C4-2B (cell line): Measurements from ENCODE around the gene CNTFR.

Experiments
- H3K27ac ChIP-seq: fragments of 450-650 bp; 2 replicates; pipeline ENCODE4 v1.5.1; 2017
- CTCF ChIP-seq: fragments of 450-650 bp; conservative IDR thresholded peaks from 2 replicates; pipeline ENCODE4 v1.5.1; 2017; ENCODE audit warnings: mild to moderate bottlenecking
- ZFX ChIP-seq: fragments of 450-650 bp; IDR thresholded peaks from 2 replicates; pipeline ENCODE4 v1.6.1; 2017

Gene CNTFR

GRCh38 chr9:34550681-34551270 is 38.7 kb downstream of the CNTFR start:
- H3K27ac ChIP-seq, result no peak overlapping the region
- TF ChIP-seq ZFX (no peak), CTCF (no peak)

- TF ChIP-seq CTCF (no peak), ZFX (no peak)
- H3K27ac ChIP-seq, result no peak overlapping the region
These were observed 39.4 kb downstream of the CNTFR start for GRCh38 chr9:34550016-34550680.

- H3K27ac ChIP-seq, result no peak overlapping the region
- TF ChIP-seq CTCF, result no peak
- no peak for TF ChIP-seq ZFX
These were observed 40.2 kb downstream of the CNTFR start for GRCh38 chr9:34549407-34549732.

GRCh38 chr9:34547960-34548611 is 41.4 kb downstream of the CNTFR start:
- TF ChIP-seq ZFX, result no peak
- TF ChIP-seq CTCF, result peak; percentile 93
- no peak overlapping the region for H3K27ac ChIP-seq

- peak overlapping the region; percentile 64; the same call in 1 of the 2 replicates for H3K27ac ChIP-seq
- TF ChIP-seq ZFX (no peak), CTCF (peak; percentile 77)
These were observed 42.4 kb downstream of the CNTFR start for GRCh38 chr9:34546834-34547827.

GRCh38 chr9:34546102-34546833 is 43.3 kb downstream of the CNTFR start:
- TF ChIP-seq CTCF (no peak), ZFX (no peak)
- peak overlapping the region; percentile 64 for H3K27ac ChIP-seq
